GM12878 (cell line): ENCODE data around the gene CA6. TPM values are rescaled to one million over a fixed set of nuclear protein-coding genes. Genes with fewer than 3 reads are reported as not detected.

ENCODE experiments used
- ATAC-seq: fragments of 200-7000 bp; cut with Tn5 transposase; 3 replicates; pipeline ENCODE4 v1.9.1; 2020; ENCODE audit warnings: mild to moderate bottlenecking, moderate library complexity
- BruUV-seq: library from RNA; stranded (reverse); fragments of 400-500 nt; replicated peaks from 2 replicates; lab custom pipeline; 2021; lab: Mats Ljungman, UMichigan
- CTCF ChIA-PET: fragments of 300-600 bp; sonication (Branson Sonifier 250); formaldehyde crosslinking; extraction: SDS; loops from one replicate; lab custom pipeline; 2021; ENCODE audit warnings: inconsistent platforms; lab: Yijun Ruan, JAX
- POLR2A ChIA-PET: fragments of 350-600 bp; formaldehyde crosslinking; extraction: SDS; loops from one replicate; lab custom pipeline; 2021; ENCODE audit warnings: inconsistent platforms; lab: Charles Lee
- RAD21 ChIA-PET: fragments of 300-600 bp; sonication (Branson Sonifier 250); formaldehyde crosslinking; loops from one replicate; lab custom pipeline; 2023; ENCODE audit warnings: antibody characterized with exemption; ENCODE audit not compliant: unreplicated experiment; lab: Charles Lee
- SMC1A ChIA-PET: fragments of 300-600 bp; sonication (Branson Sonifier 250); formaldehyde crosslinking; loops from one replicate; lab custom pipeline; 2023; ENCODE audit not compliant: unreplicated experiment, uncharacterized antibody; lab: Charles Lee
- DNase-seq: peaks from one replicate; pipeline ENCODE4 v3.0.0-alpha.2; 2011; ENCODE audit warnings: low read depth, low spot score
- FAIRE-seq: peaks from 3 replicates; lab custom pipeline; 2011; peaks lifted over from hg19 to GRCh38; lab: Jason Lieb, UNC
- H2AFZ ChIP-seq: 2 replicates; pipeline ENCODE4 v1.6.0; 2011; ENCODE audit warnings: low read depth, low read length, control low read depth; ENCODE audit not compliant: control insufficient read depth
- H3K27ac ChIP-seq: 2 replicates; pipeline ENCODE4 v1.5.1; 2011; ENCODE audit warnings: control low read depth; ENCODE audit not compliant: control insufficient read depth, insufficient read depth
- H3K27me3 ChIP-seq, 2 experiments: replicated peaks in 1 of 2; 2 replicates each; pipeline versions ENCODE4 v1.6.0 to v1.6.1; 2011; ENCODE audit warnings: low read length in 1 of 2; ENCODE audit not compliant: control insufficient read depth in 2 of 2, insufficient read depth in 2 of 2
- H3K36me3 ChIP-seq, 2 experiments: 2 replicates each; pipeline ENCODE4 v1.5.1; 2011; ENCODE audit warnings: low read length in 1 of 2; ENCODE audit not compliant: control insufficient read depth in 2 of 2, insufficient read depth in 2 of 2
- H3K4me1 ChIP-seq: 2 replicates; pipeline ENCODE4 v1.6.1; 2011; ENCODE audit warnings: mild to moderate bottlenecking, low read length, moderate library complexity, mixed read lengths; ENCODE audit not compliant: control insufficient read depth, insufficient read depth
- H3K4me2 ChIP-seq: 2 replicates; pipeline ENCODE4 v1.6.0; 2011; ENCODE audit warnings: control low read depth; ENCODE audit not compliant: control insufficient read depth, insufficient read depth
- H3K4me3 ChIP-seq: fragments of 200-600 bp; sonication (generic); 2 replicates; pipeline ENCODE4 v1.5.1; 2016
- H3K79me2 ChIP-seq: 2 replicates; pipeline ENCODE4 v1.6.0; 2011; ENCODE audit warnings: low read length; ENCODE audit not compliant: control insufficient read depth, insufficient read depth
- H3K9ac ChIP-seq: 2 replicates; pipeline ENCODE4 v1.8.0; 2011; ENCODE audit warnings: low read length, control low read depth, mixed read lengths; ENCODE audit not compliant: control insufficient read depth, insufficient read depth
- H3K9me3 ChIP-seq: replicated peaks from 3 replicates; pipeline ENCODE4 v1.5.1; 2011; ENCODE audit warnings: mild to moderate bottlenecking, low read length; ENCODE audit not compliant: control insufficient read depth, insufficient read depth
- H4K20me1 ChIP-seq: 2 replicates; pipeline ENCODE4 v1.6.0; 2011; ENCODE audit not compliant: control insufficient read depth, insufficient read depth
- ATF7 ChIP-seq: fragments of 450-650 bp; IDR thresholded peaks from 2 replicates; pipeline ENCODE4 v1.6.1; 2016; ENCODE audit warnings: low read depth, mild to moderate bottlenecking
- BHLHE40 ChIP-seq, 2 experiments: fragments of 450-650 bp in 1 of 2; IDR thresholded peaks; 2 replicates each; pipeline ENCODE4 v1.6.1; 2011 to 2017; ENCODE audit warnings: low read depth in 2 of 2, borderline replicate concordance in 1 of 2, improper control_type of control experiment in 1 of 2, low read length in 1 of 2, mild to moderate bottlenecking in 1 of 2
- CREB1 ChIP-seq: IDR thresholded peaks from 2 replicates; pipeline ENCODE4 v1.6.1; 2012; ENCODE audit warnings: low read depth, mild to moderate bottlenecking, inconsistent platforms
- IRF4 ChIP-seq: IDR thresholded peaks from 2 replicates; pipeline ENCODE4 v1.6.1; 2011; ENCODE audit warnings: low read depth, low read length
- LARP7 ChIP-seq: fragments of 450-650 bp; IDR thresholded peaks from 2 replicates; pipeline ENCODE4 v1.6.1; 2017; ENCODE audit warnings: mild to moderate bottlenecking
- NR2C2 ChIP-seq: IDR thresholded peaks from 2 replicates; pipeline ENCODE4 v1.6.1; 2011; ENCODE audit warnings: borderline replicate concordance, low read depth; ENCODE audit not compliant: control insufficient read depth, insufficient read length
- NRF1 ChIP-seq: conservative IDR thresholded peaks from 2 replicates; pipeline ENCODE4 v1.6.1; 2011; ENCODE audit warnings: mild to moderate bottlenecking, low read depth, low read length, improper control_type of control experiment
- PKNOX1 ChIP-seq: fragments of 450-650 bp; IDR thresholded peaks from 2 replicates; pipeline ENCODE4 v1.6.1; 2016; ENCODE audit warnings: mild to moderate bottlenecking
- RELB ChIP-seq: fragments of 450-650 bp; IDR thresholded peaks from 2 replicates; pipeline ENCODE4 v1.6.1; 2017; ENCODE audit warnings: low read depth, mild to moderate bottlenecking, moderate library complexity
- RUNX3 ChIP-seq: IDR thresholded peaks from 2 replicates; pipeline ENCODE4 v1.6.1; 2012; ENCODE audit warnings: low read length, inconsistent platforms
- ZNF384 ChIP-seq: IDR thresholded peaks from 2 replicates; pipeline ENCODE4 v1.6.1; 2012; ENCODE audit warnings: low read depth, mild to moderate bottlenecking, low read length, improper control_type of control experiment, borderline replicate concordance
- WGBS: methylation state at CpG from one replicate; pipeline ENCODE4 v1.1.6; 2016; ENCODE audit warnings: low lambda C conversion rate; ENCODE audit not compliant: insufficient replicate concordance, insufficient coverage; ENCODE audit errors: missing lambda C conversion rate; 5-methylcytosine and 5-hydroxymethylcytosine counted together
- in situ Hi-C: fragments of 300-500 bp; cut with MboI; formaldehyde crosslinking; loops from 9 replicates; pipeline ENCODE4 v1.14.3; 2018; ENCODE audit warnings: mixed read lengths
- intact Hi-C: fragments of 100-400 bp; cut with micrococcal nuclease; formaldehyde crosslinking; loops from one replicate; pipeline ENCODE4 v1.14.2; 2022; ENCODE audit not compliant: unreplicated experiment
- polyA plus RNA-seq, 11 experiments: library from polyadenylated mRNA; depleted of rRNA in 4 of 11; unstranded in 6 of 11; stranded (reverse) in 5 of 11; fragments of >200 nt; fragmentation: Nextera tagmentation in 4 of 11; fragmentation: Illumina TruSeq in 1 of 11; extraction: Ambion mirVana in 4 of 11; extraction: Trizol in 1 of 11; gene quantifications; 1 replicate in 1 of 11; 2 replicates in 10 of 11; pipeline versions ENCODE4 v1.2.1 to v1.2.3, GENCODE V29; 2011 to 2016; ENCODE audit warnings: inconsistent platforms in 2 of 11, missing spikeins in 2 of 11, low read depth in 1 of 11
- total RNA-seq, 4 experiments: library from RNA; depleted of rRNA in 3 of 4; stranded (reverse); fragments of >200 nt in 3 of 4; fragmentation: Illumina TruSeq in 1 of 4; extraction: Trizol in 1 of 4; gene quantifications; 2 replicates each; pipeline versions ENCODE4 v1.2.1 to v1.2.3, GENCODE V29; 2013 to 2021
- TF ChIP-seq, protein P1 (sequence below): fragments of 450-650 bp; IDR thresholded peaks from 2 replicates; pipeline ENCODE4 v1.6.1; 2016; ENCODE audit warnings: mild to moderate bottlenecking
- TF ChIP-seq, protein P2 (sequence below): IDR thresholded peaks from 2 replicates; pipeline ENCODE4 v1.6.1; 2012; ENCODE audit warnings: low read depth, low read length, improper control_type of control experiment
- TF ChIP-seq, protein P3 (sequence below): IDR thresholded peaks from 2 replicates; pipeline ENCODE4 v1.6.1; 2011; ENCODE audit warnings: mild to moderate bottlenecking, low read depth, low read length, moderate library complexity; ENCODE audit not compliant: insufficient replicate concordance

Gene CA6
- total and polyA plus RNA-seq, 10 of the 15 experiments (the other 5 are each of a cell fraction or from before 2014, with no cell fraction given): not detected

DNA sequence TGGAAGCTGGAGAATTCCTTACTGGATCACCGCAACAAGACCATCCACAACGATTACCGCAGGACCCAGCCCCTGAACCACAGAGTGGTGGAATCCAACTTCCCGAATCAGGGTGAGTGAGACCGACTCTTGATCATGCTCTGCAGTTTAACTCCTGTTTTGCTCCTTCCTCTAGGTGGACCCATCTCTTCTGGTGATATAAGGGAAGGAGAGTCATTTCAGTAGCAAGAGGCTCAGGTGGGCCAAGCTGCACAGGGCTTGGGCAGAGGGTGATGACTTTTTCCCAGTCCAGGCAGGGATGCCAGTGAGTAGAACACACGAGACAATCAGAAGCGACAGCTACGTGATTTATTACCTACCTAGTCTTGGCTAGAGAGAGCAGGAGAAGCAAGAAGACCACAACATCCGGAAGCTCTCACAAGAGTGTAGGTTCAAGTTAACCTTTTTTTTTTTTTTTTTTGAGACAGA lies 25.2 kb downstream of the CA6 start:
- H3K36me3 ChIP-seq: no peaks in the 10 kb centered on the region
- TF ChIP-seq RUNX3 (peak; percentile 58), ZNF384 (peak; percentile 71), IRF4 (peak; percentile 63; the same call in 1 of the 2 replicates), CREB1 (no peak), RELB (0 out of 2 replicates have a peak, but pooled peaks have one; percentile 17), NR2C2 (no peak), NRF1 (no peak), LARP7 (no peak), BHLHE40 (IDR thresholded peaks at IDR 0.05; ENCODE audit: borderline replicate concordance in 1 of 2, low read depth in 2 of 2, low read length in 1 of 2) (peak in 1 of 2 experiments; percentile 6; a peak in 1 of 4 replicates), PKNOX1 (peak; percentile 91), ATF7 (0 out of 2 replicates have a peak, but pooled peaks have one; percentile 24)
- TF ChIP-seq, protein P1, sequence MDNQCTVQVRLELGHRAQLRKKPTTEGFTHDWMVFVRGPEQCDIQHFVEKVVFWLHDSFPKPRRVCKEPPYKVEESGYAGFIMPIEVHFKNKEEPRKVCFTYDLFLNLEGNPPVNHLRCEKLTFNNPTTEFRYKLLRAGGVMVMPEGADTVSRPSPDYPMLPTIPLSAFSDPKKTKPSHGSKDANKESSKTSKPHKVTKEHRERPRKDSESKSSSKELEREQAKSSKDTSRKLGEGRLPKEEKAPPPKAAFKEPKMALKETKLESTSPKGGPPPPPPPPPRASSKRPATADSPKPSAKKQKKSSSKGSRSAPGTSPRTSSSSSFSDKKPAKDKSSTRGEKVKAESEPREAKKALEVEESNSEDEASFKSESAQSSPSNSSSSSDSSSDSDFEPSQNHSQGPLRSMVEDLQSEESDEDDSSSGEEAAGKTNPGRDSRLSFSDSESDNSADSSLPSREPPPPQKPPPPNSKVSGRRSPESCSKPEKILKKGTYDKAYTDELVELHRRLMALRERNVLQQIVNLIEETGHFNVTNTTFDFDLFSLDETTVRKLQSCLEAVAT: 0 out of 2 replicates have a peak, but pooled peaks have one; percentile 28
- TF ChIP-seq, protein P2, sequence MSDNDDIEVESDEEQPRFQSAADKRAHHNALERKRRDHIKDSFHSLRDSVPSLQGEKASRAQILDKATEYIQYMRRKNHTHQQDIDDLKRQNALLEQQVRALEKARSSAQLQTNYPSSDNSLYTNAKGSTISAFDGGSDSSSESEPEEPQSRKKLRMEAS: no peak
- TF ChIP-seq, protein P3, sequence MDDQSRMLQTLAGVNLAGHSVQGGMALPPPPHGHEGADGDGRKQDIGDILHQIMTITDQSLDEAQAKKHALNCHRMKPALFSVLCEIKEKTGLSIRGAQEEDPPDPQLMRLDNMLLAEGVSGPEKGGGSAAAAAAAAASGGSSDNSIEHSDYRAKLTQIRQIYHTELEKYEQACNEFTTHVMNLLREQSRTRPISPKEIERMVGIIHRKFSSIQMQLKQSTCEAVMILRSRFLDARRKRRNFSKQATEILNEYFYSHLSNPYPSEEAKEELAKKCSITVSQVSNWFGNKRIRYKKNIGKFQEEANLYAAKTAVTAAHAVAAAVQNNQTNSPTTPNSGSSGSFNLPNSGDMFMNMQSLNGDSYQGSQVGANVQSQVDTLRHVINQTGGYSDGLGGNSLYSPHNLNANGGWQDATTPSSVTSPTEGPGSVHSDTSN: peak; percentile 73
- POLR2A ChIA-PET: no interaction called here
- ATAC-seq (peak; percentile 60), DNase-seq (peak; percentile 11), FAIRE-seq (no peak)
- H3K9ac ChIP-seq: no peak overlapping the region
- peaks cover 3% of the 10 kb centered on the region for H3K4me1 ChIP-seq
- 7% methylated on average over 9 of the region's 9 CpGs for WGBS
- BruUV-seq: no TSS peak
- no peaks in the 10 kb centered on the region for H3K79me2 ChIP-seq
- CTCF ChIA-PET: interaction anchor here (0.6 to 1.4 kb wide), 6 partner anchors 10 to 145 kb away, joined by 3 to 8 read pairs (median 3); no protein-coding TSS in a partner anchor
- H3K27ac ChIP-seq: no peak overlapping the region
- no peaks in the 10 kb centered on the region for H3K9me3 ChIP-seq
- intact Hi-C loops (no loop called here), in situ Hi-C loops (no loop called here)
- H3K4me2 ChIP-seq: 0 out of 2 replicates have a peak overlapping the region, but pooled peaks have one; percentile 7
- H4K20me1 ChIP-seq: no peaks in the 10 kb centered on the region
- SMC1A ChIA-PET: interaction anchor here (0.8 to 1.0 kb wide), 2 partner anchors 108 to 131 kb away, joined by 3 to 4 read pairs; no protein-coding TSS in a partner anchor
- peak overlapping the region; percentile 79 for H2AFZ ChIP-seq
- RAD21 ChIA-PET: interaction anchor here (0.7 kb wide), 1 partner anchor 518 kb away, joined by 3 read pairs; no protein-coding TSS in a partner anchor
- H3K27me3 ChIP-seq: no peaks in the 10 kb centered on the region
- H3K4me3 ChIP-seq: no peak overlapping the region
